Ovary (tissue), 3 donors: ENCODE results near the gene SEC11A.

Source experiments
- EP300 ChIP-seq: sonication (generic); formaldehyde crosslinking; IDR thresholded peaks from one replicate; pipeline ENCODE4 v1.6.1; 2017; ENCODE audit warnings: antibody characterized with exemption
- POLR2A ChIP-seq: fragments of 450-650 bp; IDR thresholded peaks from one replicate; pipeline ENCODE4 v1.6.1; 2017; ENCODE audit warnings: antibody characterized with exemption, mild to moderate bottlenecking, moderate library complexity
- TF ChIP-seq, protein P1 (sequence below), 3 donors: fragments of 450-650 bp in 2 of 3; fragments of 200-600 bp in 1 of 3; IDR thresholded peaks; one replicate each; pipeline versions ENCODE4 v1.5.1 to v1.8.0; 2016 to 2022; ENCODE audit warnings: antibody characterized with exemption in 3 of 3, mild to moderate bottlenecking in 1 of 3
- donor health status: DM: no; HTN: no; CAD: no.

GRCh38 chr15:84621358-84621979 lies 94.5 kb downstream of the SEC11A start:
- TF ChIP-seq, protein P1, sequence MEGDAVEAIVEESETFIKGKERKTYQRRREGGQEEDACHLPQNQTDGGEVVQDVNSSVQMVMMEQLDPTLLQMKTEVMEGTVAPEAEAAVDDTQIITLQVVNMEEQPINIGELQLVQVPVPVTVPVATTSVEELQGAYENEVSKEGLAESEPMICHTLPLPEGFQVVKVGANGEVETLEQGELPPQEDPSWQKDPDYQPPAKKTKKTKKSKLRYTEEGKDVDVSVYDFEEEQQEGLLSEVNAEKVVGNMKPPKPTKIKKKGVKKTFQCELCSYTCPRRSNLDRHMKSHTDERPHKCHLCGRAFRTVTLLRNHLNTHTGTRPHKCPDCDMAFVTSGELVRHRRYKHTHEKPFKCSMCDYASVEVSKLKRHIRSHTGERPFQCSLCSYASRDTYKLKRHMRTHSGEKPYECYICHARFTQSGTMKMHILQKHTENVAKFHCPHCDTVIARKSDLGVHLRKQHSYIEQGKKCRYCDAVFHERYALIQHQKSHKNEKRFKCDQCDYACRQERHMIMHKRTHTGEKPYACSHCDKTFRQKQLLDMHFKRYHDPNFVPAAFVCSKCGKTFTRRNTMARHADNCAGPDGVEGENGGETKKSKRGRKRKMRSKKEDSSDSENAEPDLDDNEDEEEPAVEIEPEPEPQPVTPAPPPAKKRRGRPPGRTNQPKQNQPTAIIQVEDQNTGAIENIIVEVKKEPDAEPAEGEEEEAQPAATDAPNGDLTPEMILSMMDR (IDR thresholded peaks at IDR 0.05), result no peak
- TF ChIP-seq POLR2A (no peak), EP300 (no peak)
